ENCODE data around the gene GTF2IRD2.
"Not testable (repeated sequence)": the region's sequence is repeated elsewhere in the genome, so short reads cannot be mapped to it uniquely, and the experiment has no call there.

GTF2IRD2 gene

GRCh38 chr7:74783595-74783994 is 67.8 kb downstream of the GTF2IRD2 start:
- H3K27ac ChIP-seq; H3K27me3 ChIP-seq (ENCODE audit: insufficient read depth, low read depth); H3K4me3 ChIP-seq (IDR thresholded peaks at IDR 0.05; ENCODE audit: insufficient read depth, low read depth, low read length); H4K20me1 ChIP-seq (ENCODE audit: insufficient read depth); H3K36me3 ChIP-seq (ENCODE audit: insufficient read depth); H3K79me2 ChIP-seq (ENCODE audit: insufficient read depth, low read depth); H3K4me2 ChIP-seq; H3K9ac ChIP-seq; H3K4me1 ChIP-seq (ENCODE audit: low read depth, poor library complexity, severe bottlenecking); H2AFZ ChIP-seq (ENCODE audit: low read depth): not testable (repeated sequence)

GRCh38 chr7:74781746-74782145 is 69.7 kb downstream of the GTF2IRD2 start:
- not testable (repeated sequence) for H3K36me3 ChIP-seq (ENCODE audit: insufficient read depth); H3K79me2 ChIP-seq (ENCODE audit: insufficient read depth, low read depth); H3K4me1 ChIP-seq (ENCODE audit: low read depth, poor library complexity, severe bottlenecking); H3K9ac ChIP-seq; H3K27me3 ChIP-seq (ENCODE audit: insufficient read depth, low read depth); H3K4me2 ChIP-seq; H3K27ac ChIP-seq; H4K20me1 ChIP-seq (ENCODE audit: insufficient read depth); H3K4me3 ChIP-seq (IDR thresholded peaks at IDR 0.05; ENCODE audit: insufficient read depth, low read depth, low read length); H2AFZ ChIP-seq (ENCODE audit: low read depth)

- H2AFZ ChIP-seq (ENCODE audit: low read depth); H3K79me2 ChIP-seq (ENCODE audit: insufficient read depth, low read depth); H3K4me1 ChIP-seq (ENCODE audit: low read depth, poor library complexity, severe bottlenecking); H3K9ac ChIP-seq; H3K4me3 ChIP-seq (IDR thresholded peaks at IDR 0.05; ENCODE audit: insufficient read depth, low read depth, low read length); H3K27me3 ChIP-seq (ENCODE audit: insufficient read depth, low read depth); H3K27ac ChIP-seq; H3K36me3 ChIP-seq (ENCODE audit: insufficient read depth); H4K20me1 ChIP-seq (ENCODE audit: insufficient read depth); H3K4me2 ChIP-seq: not testable (repeated sequence)
Measured at GRCh38 chr7:74779053-74779452, 72.4 kb downstream of the GTF2IRD2 start.

GRCh38 chr7:74775111-74775510 is 76.3 kb downstream of the GTF2IRD2 start:
- not testable (repeated sequence) for H3K27me3 ChIP-seq (ENCODE audit: insufficient read depth, low read depth); H3K27ac ChIP-seq; H3K4me3 ChIP-seq (IDR thresholded peaks at IDR 0.05; ENCODE audit: insufficient read depth, low read depth, low read length); H3K4me1 ChIP-seq (ENCODE audit: low read depth, poor library complexity, severe bottlenecking); H3K79me2 ChIP-seq (ENCODE audit: insufficient read depth, low read depth); H4K20me1 ChIP-seq (ENCODE audit: insufficient read depth); H3K4me2 ChIP-seq; H3K36me3 ChIP-seq (ENCODE audit: insufficient read depth); H3K9ac ChIP-seq; H2AFZ ChIP-seq (ENCODE audit: low read depth)

GRCh38 chr7:74773760-74774750 is 77.3 kb downstream of the GTF2IRD2 start, which contains the start of gene NCF1:
TSS of gene NCF1 (plus strand) at chr7:74774011. CDS start at chr7:74774032, 21 bp downstream.
- not testable (repeated sequence) for H3K27ac ChIP-seq; H4K20me1 ChIP-seq (ENCODE audit: insufficient read depth); H3K4me1 ChIP-seq (ENCODE audit: low read depth, poor library complexity, severe bottlenecking); H2AFZ ChIP-seq (ENCODE audit: low read depth); H3K4me3 ChIP-seq (IDR thresholded peaks at IDR 0.05; ENCODE audit: insufficient read depth, low read depth, low read length); H3K36me3 ChIP-seq (ENCODE audit: insufficient read depth); H3K27me3 ChIP-seq (ENCODE audit: insufficient read depth, low read depth); H3K9ac ChIP-seq; H3K79me2 ChIP-seq (ENCODE audit: insufficient read depth, low read depth); H3K4me2 ChIP-seq

- H3K27me3 ChIP-seq (ENCODE audit: insufficient read depth, low read depth); H2AFZ ChIP-seq (ENCODE audit: low read depth); H3K79me2 ChIP-seq (ENCODE audit: insufficient read depth, low read depth); H3K9ac ChIP-seq; H3K4me2 ChIP-seq; H3K36me3 ChIP-seq (ENCODE audit: insufficient read depth); H3K4me1 ChIP-seq (ENCODE audit: low read depth, poor library complexity, severe bottlenecking); H3K27ac ChIP-seq; H4K20me1 ChIP-seq (ENCODE audit: insufficient read depth); H3K4me3 ChIP-seq (IDR thresholded peaks at IDR 0.05; ENCODE audit: insufficient read depth, low read depth, low read length): not testable (repeated sequence)
Measured at GRCh38 chr7:74772093-74772492, 79.3 kb downstream of the GTF2IRD2 start.

GRCh38 chr7:74770062-74770461 is 81.3 kb downstream of the GTF2IRD2 start:
- H3K4me1 ChIP-seq (ENCODE audit: low read depth, poor library complexity, severe bottlenecking); H3K27ac ChIP-seq; H3K27me3 ChIP-seq (ENCODE audit: insufficient read depth, low read depth); H3K9ac ChIP-seq; H3K4me2 ChIP-seq; H2AFZ ChIP-seq (ENCODE audit: low read depth); H3K4me3 ChIP-seq (IDR thresholded peaks at IDR 0.05; ENCODE audit: insufficient read depth, low read depth, low read length); H3K79me2 ChIP-seq (ENCODE audit: insufficient read depth, low read depth); H4K20me1 ChIP-seq (ENCODE audit: insufficient read depth); H3K36me3 ChIP-seq (ENCODE audit: insufficient read depth): not testable (repeated sequence)

- not testable (repeated sequence) for H3K79me2 ChIP-seq (ENCODE audit: insufficient read depth, low read depth); H4K20me1 ChIP-seq (ENCODE audit: insufficient read depth); H3K4me3 ChIP-seq (IDR thresholded peaks at IDR 0.05; ENCODE audit: insufficient read depth, low read depth, low read length); H3K27me3 ChIP-seq (ENCODE audit: insufficient read depth, low read depth); H3K9ac ChIP-seq; H3K4me2 ChIP-seq; H2AFZ ChIP-seq (ENCODE audit: low read depth); H3K27ac ChIP-seq; H3K36me3 ChIP-seq (ENCODE audit: insufficient read depth); H3K4me1 ChIP-seq (ENCODE audit: low read depth, poor library complexity, severe bottlenecking)
Measured at GRCh38 chr7:74766991-74767390, 84.4 kb downstream of the GTF2IRD2 start.

- H4K20me1 ChIP-seq (ENCODE audit: insufficient read depth); H3K27me3 ChIP-seq (ENCODE audit: insufficient read depth, low read depth); H3K4me2 ChIP-seq; H3K9ac ChIP-seq; H2AFZ ChIP-seq (ENCODE audit: low read depth); H3K36me3 ChIP-seq (ENCODE audit: insufficient read depth); H3K4me3 ChIP-seq (IDR thresholded peaks at IDR 0.05; ENCODE audit: insufficient read depth, low read depth, low read length); H3K4me1 ChIP-seq (ENCODE audit: low read depth, poor library complexity, severe bottlenecking); H3K79me2 ChIP-seq (ENCODE audit: insufficient read depth, low read depth); H3K27ac ChIP-seq: not testable (repeated sequence)
Measured at GRCh38 chr7:74766509-74766908, 84.9 kb downstream of the GTF2IRD2 start.

- not testable (repeated sequence) for H3K27me3 ChIP-seq (ENCODE audit: insufficient read depth, low read depth); H3K79me2 ChIP-seq (ENCODE audit: insufficient read depth, low read depth); H4K20me1 ChIP-seq (ENCODE audit: insufficient read depth); H3K4me2 ChIP-seq; H3K4me3 ChIP-seq (IDR thresholded peaks at IDR 0.05; ENCODE audit: insufficient read depth, low read depth, low read length); H3K27ac ChIP-seq; H2AFZ ChIP-seq (ENCODE audit: low read depth); H3K9ac ChIP-seq; H3K36me3 ChIP-seq (ENCODE audit: insufficient read depth); H3K4me1 ChIP-seq (ENCODE audit: low read depth, poor library complexity, severe bottlenecking)
Measured at GRCh38 chr7:74765205-74765918, 86.0 kb downstream of the GTF2IRD2 start.
